K562 (cell line): ENCODE data around the gene MILR1. TPM values are rescaled to one million over a fixed set of nuclear protein-coding genes. Genes with fewer than 3 reads are reported as not detected.

ENCODE experiments used
- CEBPG ChIP-seq, 3 experiments: fragments of 200-800 bp in 1 of 3; sonication (Bioruptor generic) in 1 of 3; sonication (generic) in 1 of 3; formaldehyde crosslinking in 1 of 3; IDR thresholded peaks in 2 of 3; conservative IDR thresholded peaks in 1 of 3; 2 replicates each; pipeline versions ENCODE4 v1.6.1 to v1.8.0; 2016 to 2022; ENCODE audit warnings: missing compliant biosample characterization in 2 of 3, missing genetic modification characterization in 2 of 3, mild to moderate bottlenecking in 1 of 3, missing genetic modification reagents in 1 of 3
- DDX20 ChIP-seq: fragments of 450-650 bp; IDR thresholded peaks from 2 replicates; pipeline ENCODE4 v1.6.1; 2016; ENCODE audit warnings: missing genetic modification characterization, low read depth, mild to moderate bottlenecking, missing compliant biosample characterization, moderate library complexity
- EP400 ChIP-seq: fragments of 450-650 bp; IDR thresholded peaks from 2 replicates; pipeline ENCODE4 v1.6.1; 2017; ENCODE audit warnings: antibody characterized with exemption, mild to moderate bottlenecking, moderate library complexity
- FOXJ3 ChIP-seq: sonication (generic); formaldehyde crosslinking; IDR thresholded peaks from 2 replicates; pipeline ENCODE4 v1.4.0; 2020; ENCODE audit warnings: mild to moderate bottlenecking, missing genetic modification reagents
- HSF4 ChIP-seq: fragments of 250-450 bp; sonication (Bioruptor Pico); IDR thresholded peaks from 2 replicates; pipeline ENCODE4 v2.1.2; 2022; ENCODE audit warnings: mild to moderate bottlenecking, moderate library complexity, borderline replicate concordance
- JUN ChIP-seq, 2 experiments: sonication (generic) in 1 of 2; formaldehyde crosslinking in 1 of 2; IDR thresholded peaks; 2 replicates each; pipeline versions ENCODE4 v1.6.1 to v1.8.0; 2012 to 2022; ENCODE audit warnings: borderline replicate concordance in 2 of 2, mild to moderate bottlenecking in 2 of 2, improper control_type of control experiment in 1 of 2, low read depth in 1 of 2, low read length in 1 of 2, missing genetic modification reagents in 1 of 2
- KDM1A ChIP-seq, 2 experiments: fragments of 450-650 bp; IDR thresholded peaks; 2 replicates each; pipeline ENCODE4 v1.6.1; 2016; ENCODE audit warnings: mild to moderate bottlenecking in 2 of 2
- MAFG ChIP-seq: fragments of 450-650 bp; conservative IDR thresholded peaks from 2 replicates; pipeline ENCODE4 v1.6.1; 2016; ENCODE audit warnings: missing genetic modification characterization, missing compliant biosample characterization
- MTA1 ChIP-seq: fragments of 450-650 bp; IDR thresholded peaks from 2 replicates; pipeline ENCODE4 v1.6.1; 2017; ENCODE audit warnings: borderline replicate concordance
- PML ChIP-seq: IDR thresholded peaks from 2 replicates; pipeline ENCODE4 v1.6.1; 2012; ENCODE audit warnings: low read length, inconsistent platforms
- POLR2A ChIP-seq: fragments of 450-650 bp; conservative IDR thresholded peaks from 2 replicates; pipeline ENCODE4 v1.6.1; 2016
- POLR3G ChIP-seq: IDR thresholded peaks from 2 replicates; pipeline ENCODE4 v1.6.1; 2011; ENCODE audit not compliant: insufficient read length, insufficient replicate concordance; ENCODE audit errors: extremely low read depth
- RAD21 ChIP-seq, 2 experiments: fragments of 250-450 bp in 1 of 2; fragments of 450-650 bp in 1 of 2; sonication (Bioruptor Pico) in 1 of 2; formaldehyde crosslinking in 1 of 2; IDR thresholded peaks in 1 of 2; conservative IDR thresholded peaks in 1 of 2; 2 replicates each; pipeline versions ENCODE4 v1.4.0 to v1.8.0; 2020 to 2022; ENCODE audit warnings: mild to moderate bottlenecking in 2 of 2, moderate library complexity in 1 of 2
- SMARCA4 ChIP-seq: fragments of 450-650 bp; IDR thresholded peaks from 2 replicates; pipeline ENCODE4 v1.6.1; 2016
- SMARCC2 ChIP-seq: fragments of 450-650 bp; IDR thresholded peaks from 2 replicates; pipeline ENCODE4 v1.6.1; 2017; ENCODE audit warnings: antibody characterized with exemption, moderate library complexity, mild to moderate bottlenecking, low read depth
- UBTF ChIP-seq, 2 experiments: IDR thresholded peaks; 2 replicates each; pipeline ENCODE4 v1.6.1; 2012; ENCODE audit warnings: improper control_type of control experiment in 2 of 2, low read depth in 2 of 2, low read length in 2 of 2, borderline replicate concordance in 1 of 2
- ZBTB17 ChIP-seq: fragments of 450-650 bp; formaldehyde crosslinking; IDR thresholded peaks from 2 replicates; pipeline ENCODE4 v1.4.0; 2020; ENCODE audit warnings: mild to moderate bottlenecking
- ZNF197 ChIP-seq: fragments of 200-800 bp; sonication (Bioruptor generic); IDR thresholded peaks from 2 replicates; pipeline ENCODE4 v1.6.1; 2016; ENCODE audit warnings: low read depth, missing genetic modification characterization, missing compliant biosample characterization
- ZNF444 ChIP-seq: fragments of 250-450 bp; sonication (Bioruptor Pico); IDR thresholded peaks from 2 replicates; pipeline ENCODE4 v1.4.0; 2020; ENCODE audit warnings: mild to moderate bottlenecking, moderate library complexity
- polyA plus RNA-seq, 8 experiments: library from polyadenylated mRNA; depleted of rRNA in 4 of 8; stranded (reverse) in 5 of 8; unstranded in 3 of 8; fragments of >200 nt; fragmentation: Nextera tagmentation in 2 of 8; fragmentation: Illumina TruSeq in 1 of 8; extraction: Ambion mirVana in 2 of 8; extraction: Trizol in 1 of 8; gene quantifications; 2 replicates each; pipeline versions ENCODE4 v1.2.1 to v1.2.3, GENCODE V29; 2011 to 2014; ENCODE audit warnings: inconsistent platforms in 1 of 8, missing spikeins in 1 of 8
- total RNA-seq, 7 experiments: library from RNA; depleted of rRNA in 6 of 7; stranded (reverse); fragments of >200 nt in 6 of 7; fragmentation: Illumina TruSeq in 2 of 7; extraction: Trizol in 2 of 7; gene quantifications; 2 replicates each; pipeline versions ENCODE4 v1.2.1 to v1.2.3, GENCODE V29; 2011 to 2021; ENCODE audit warnings: low replicate concordance in 1 of 7
- TF ChIP-seq, protein P1 (sequence below), 3 experiments: fragments of 200-800 bp in 1 of 3; fragments of 250-450 bp in 1 of 3; fragments of 450-650 bp in 1 of 3; sonication (Bioruptor Pico) in 1 of 3; sonication (Bioruptor generic) in 1 of 3; formaldehyde crosslinking in 1 of 3; IDR thresholded peaks; 2 replicates each; pipeline versions ENCODE4 v1.6.1 to v1.8.0; 2016 to 2022; ENCODE audit warnings: mild to moderate bottlenecking in 2 of 3, missing genetic modification characterization in 2 of 3, missing compliant biosample characterization in 1 of 3, moderate library complexity in 1 of 3

Gene MILR1
- total and polyA plus RNA-seq, 9 of the 15 experiments (the other 6 are each of a cell fraction or from before 2014, with no cell fraction given): 3.8 to 14.1 (median 7.1) TPM

DNA sequence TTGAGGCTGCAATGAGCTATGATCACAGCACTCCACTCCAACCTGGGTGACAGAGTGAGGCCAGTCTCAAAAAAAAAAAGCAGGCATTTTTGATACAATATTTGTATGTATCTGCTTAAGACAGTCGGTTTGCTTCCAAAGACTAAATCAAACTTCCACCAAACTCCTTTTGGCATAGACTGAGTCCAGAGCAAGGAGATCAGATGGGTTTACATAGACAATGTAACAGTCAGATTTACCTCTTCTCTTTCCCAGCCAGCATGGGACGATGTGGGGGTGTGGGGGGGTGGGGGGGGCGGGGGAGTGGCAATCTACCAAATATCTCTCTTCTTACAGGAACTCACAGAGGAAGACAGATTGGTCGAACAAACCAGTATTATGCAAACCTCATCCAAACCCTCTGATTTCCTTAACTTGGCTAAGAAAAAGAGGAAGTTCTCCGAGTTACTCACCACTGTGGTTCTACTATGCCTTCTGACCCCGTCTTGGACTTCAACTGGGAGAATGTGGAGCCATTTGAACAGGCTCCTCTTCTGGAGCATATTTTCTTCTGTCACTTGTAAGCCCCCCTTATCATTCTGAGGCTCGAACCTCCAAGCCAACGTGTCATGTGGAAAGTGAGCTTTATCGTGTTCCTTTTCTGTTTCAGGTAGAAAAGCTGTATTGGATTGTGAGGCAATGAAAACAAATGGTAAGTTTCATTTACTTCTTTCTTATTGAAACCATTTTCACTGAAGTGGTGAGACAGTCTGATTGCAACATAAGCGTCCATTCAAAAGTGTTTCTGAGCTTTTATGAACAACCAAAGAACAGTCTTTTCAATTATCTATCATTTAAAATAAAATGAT, at the start of gene MILR1 (continued):
- TF ChIP-seq CEBPG (CRISPR knock-in tag; IDR thresholded peaks at IDR 0.05): peak; percentile 79; the same call in 1 of the 2 replicates
- peak; percentile 86 to 91 for TF ChIP-seq CEBPG (tag; conservative IDR thresholded peaks at IDR 0.05 in 1 of 2, IDR thresholded peaks at IDR 0.05 in 1 of 2)
- TF ChIP-seq ZNF444 (CRISPR knock-in tag): no peak
- no peak for TF ChIP-seq MTA1
- peak; percentile 77 to 82 for TF ChIP-seq KDM1A (IDR thresholded peaks at IDR 0.05)
- TF ChIP-seq HSF4: no peak
- TF ChIP-seq, protein P1, sequence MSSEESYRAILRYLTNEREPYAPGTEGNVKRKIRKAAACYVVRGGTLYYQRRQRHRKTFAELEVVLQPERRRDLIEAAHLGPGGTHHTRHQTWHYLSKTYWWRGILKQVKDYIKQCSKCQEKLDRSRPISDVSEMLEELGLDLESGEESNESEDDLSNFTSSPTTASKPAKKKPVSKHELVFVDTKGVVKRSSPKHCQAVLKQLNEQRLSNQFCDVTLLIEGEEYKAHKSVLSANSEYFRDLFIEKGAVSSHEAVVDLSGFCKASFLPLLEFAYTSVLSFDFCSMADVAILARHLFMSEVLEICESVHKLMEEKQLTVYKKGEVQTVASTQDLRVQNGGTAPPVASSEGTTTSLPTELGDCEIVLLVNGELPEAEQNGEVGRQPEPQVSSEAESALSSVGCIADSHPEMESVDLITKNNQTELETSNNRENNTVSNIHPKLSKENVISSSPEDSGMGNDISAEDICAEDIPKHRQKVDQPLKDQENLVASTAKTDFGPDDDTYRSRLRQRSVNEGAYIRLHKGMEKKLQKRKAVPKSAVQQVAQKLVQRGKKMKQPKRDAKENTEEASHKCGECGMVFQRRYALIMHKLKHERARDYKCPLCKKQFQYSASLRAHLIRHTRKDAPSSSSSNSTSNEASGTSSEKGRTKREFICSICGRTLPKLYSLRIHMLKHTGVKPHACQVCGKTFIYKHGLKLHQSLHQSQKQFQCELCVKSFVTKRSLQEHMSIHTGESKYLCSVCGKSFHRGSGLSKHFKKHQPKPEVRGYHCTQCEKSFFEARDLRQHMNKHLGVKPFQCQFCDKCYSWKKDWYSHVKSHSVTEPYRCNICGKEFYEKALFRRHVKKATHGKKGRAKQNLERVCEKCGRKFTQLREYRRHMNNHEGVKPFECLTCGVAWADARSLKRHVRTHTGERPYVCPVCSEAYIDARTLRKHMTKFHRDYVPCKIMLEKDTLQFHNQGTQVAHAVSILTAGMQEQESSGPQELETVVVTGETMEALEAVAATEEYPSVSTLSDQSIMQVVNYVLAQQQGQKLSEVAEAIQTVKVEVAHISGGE (CRISPR knock-in tag; IDR thresholded peaks at IDR 0.05): no peak; a peak in 1 of 6 replicates
- TF ChIP-seq MAFG (tag): no peak
- no peak for TF ChIP-seq FOXJ3 (CRISPR knock-in tag)
- 0 out of 4 replicates have a peak, but pooled peaks of 1 of the 2 experiments have one; percentile 39 for TF ChIP-seq UBTF (IDR thresholded peaks at IDR 0.05; ENCODE audit: borderline replicate concordance in 1 of 2, low read depth in 2 of 2, low read length in 2 of 2)
- 0 out of 2 replicates have a peak, but pooled peaks have one; percentile 70 for TF ChIP-seq ZNF197
- TF ChIP-seq POLR3G: no peak
- TF ChIP-seq PML: peak; percentile 39; the same call in 1 of the 2 replicates
- peak; percentile 85 for TF ChIP-seq JUN (IDR thresholded peaks at IDR 0.05; ENCODE audit: borderline replicate concordance, low read depth, low read length)
- no peak for TF ChIP-seq JUN (CRISPR knock-in tag; IDR thresholded peaks at IDR 0.05; ENCODE audit: borderline replicate concordance)
- 0 out of 2 replicates have a peak, but pooled peaks have one; percentile 46 for TF ChIP-seq SMARCC2
- no peak for TF ChIP-seq RAD21 (CRISPR knock-in tag; conservative IDR thresholded peaks at IDR 0.05 in 1 of 2, IDR thresholded peaks at IDR 0.05 in 1 of 2)
- TF ChIP-seq POLR2A: peak; percentile 46; the same call in 1 of the 2 replicates
- peak; percentile 55 for TF ChIP-seq EP400
- TF ChIP-seq ZBTB17: peak; percentile 82
- peak; percentile 89 for TF ChIP-seq SMARCA4
- TF ChIP-seq DDX20 (tag): 0 out of 2 replicates have a peak, but pooled peaks have one; percentile 50
